Body of pancreas (tissue), 4 donors: ENCODE results near the gene COMP. TPM values are rescaled to one million over a fixed set of nuclear protein-coding genes. Genes with fewer than 3 reads are reported as not detected.

ENCODE experiments used
- ATAC-seq: fragments of 150-250 bp; one replicate; pipeline ENCODE4 v1.9.1; 2016
- DNase-seq, 4 donors: peaks; one replicate each; pipeline ENCODE4 v3.0.0-alpha.2; 2019
- H3K27ac ChIP-seq, 4 donors: fragments of 200-600 bp; sonication (generic); 1 replicate in 3 of 4; 2 replicates in 1 of 4; pipeline versions ENCODE4 v1.5.1 to v1.6.1; 2016 to 2019; ENCODE audit warnings: mild to moderate bottlenecking in 1 of 4, mixed read lengths in 1 of 4, moderate library complexity in 1 of 4
- H3K27me3 ChIP-seq, 2 donors: fragments of 200-600 bp; sonication (generic); one replicate each; pipeline ENCODE4 v1.6.0; 2016; ENCODE audit warnings: mild to moderate bottlenecking in 1 of 2
- H3K36me3 ChIP-seq, 2 donors: fragments of 200-600 bp; sonication (generic); replicated peaks in 1 of 2; 2 replicates each; pipeline ENCODE4 v1.5.1; 2016; ENCODE audit warnings: low read depth in 2 of 2; ENCODE audit not compliant: insufficient read depth in 1 of 2
- H3K4me1 ChIP-seq: fragments of 200-600 bp; sonication (generic); one replicate; pipeline ENCODE4 v1.6.0; 2016
- H3K4me3 ChIP-seq, 2 donors: fragments of 200-600 bp; sonication (generic); 1 replicate in 1 of 2; 2 replicates in 1 of 2; pipeline ENCODE4 v1.5.1; 2016 to 2019
- H3K9me3 ChIP-seq, 3 donors: fragments of 200-600 bp; sonication (generic); 1 replicate in 2 of 3; 2 replicates in 1 of 3; pipeline ENCODE4 v1.5.1; 2016
- POLR2A ChIP-seq, 3 donors: fragments of 450-650 bp; IDR thresholded peaks; one replicate each; pipeline ENCODE4 v1.6.1; 2016; ENCODE audit warnings: antibody characterized with exemption in 3 of 3, mild to moderate bottlenecking in 2 of 3
- WGBS, 2 donors: methylation state at CpG; one replicate each; pipeline ENCODE4 v1.1.5; 2017; 5-methylcytosine and 5-hydroxymethylcytosine counted together
- intact Hi-C: fragments of 100-400 bp; cut with DNase I; formaldehyde crosslinking; loops from one replicate; pipeline ENCODE4 v1.15.1; 2023
- total RNA-seq, 2 donors: library from RNA; depleted of rRNA; stranded (reverse); fragments of >200 nt; gene quantifications; one replicate each; pipeline ENCODE4 v1.1.0, GENCODE V29; 2016
- TF ChIP-seq, protein P1 (sequence below), 7 experiments: fragments of 450-650 bp in 4 of 7; fragments of 200-600 bp in 3 of 7; sonication (generic) in 3 of 7; IDR thresholded peaks; one replicate each; pipeline ENCODE4 v1.5.1; 2016 to 2019; ENCODE audit warnings: antibody characterized with exemption in 7 of 7

COMP gene
- total RNA-seq, 2 donors from 2014 or later, result 0.33 to 6.0 TPM

DNA sequence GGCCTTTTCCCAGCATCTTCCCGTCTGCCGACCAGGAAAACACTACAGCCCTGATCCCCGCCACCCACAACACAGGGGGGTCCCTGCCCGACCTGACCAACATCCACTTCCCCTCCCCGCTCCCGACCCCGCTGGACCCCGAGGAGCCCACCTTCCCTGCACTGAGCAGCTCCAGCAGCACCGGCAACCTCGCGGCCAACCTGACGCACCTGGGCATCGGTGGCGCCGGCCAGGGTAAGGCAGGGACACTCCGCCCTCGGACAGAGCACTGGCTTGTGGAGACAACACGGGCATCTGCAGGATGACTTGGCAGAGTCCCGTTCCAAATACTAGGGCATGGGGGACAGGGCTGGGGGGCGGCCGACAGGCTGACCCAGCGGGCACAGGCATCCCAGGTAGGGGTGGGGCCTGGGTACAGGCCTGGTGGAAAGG is 31.1 kb downstream of the COMP start:
- intact Hi-C loops, result no loop called here
- Histone ChIP-seq H3K36me3 (no peaks in the 10 kb centered on the region), H3K4me3 (no peak overlapping the region), H3K27me3 (no peaks in the 10 kb centered on the region), H3K9me3 (no peaks in the 10 kb centered on the region), H3K27ac (no peak overlapping the region), H3K4me1 (peaks cover 34% of the 10 kb centered on the region)
- WGBS, 2 donors, result 75 to 85% methylated on average over 9 to 22 of the region's 22 CpGs
- TF ChIP-seq, protein P1, sequence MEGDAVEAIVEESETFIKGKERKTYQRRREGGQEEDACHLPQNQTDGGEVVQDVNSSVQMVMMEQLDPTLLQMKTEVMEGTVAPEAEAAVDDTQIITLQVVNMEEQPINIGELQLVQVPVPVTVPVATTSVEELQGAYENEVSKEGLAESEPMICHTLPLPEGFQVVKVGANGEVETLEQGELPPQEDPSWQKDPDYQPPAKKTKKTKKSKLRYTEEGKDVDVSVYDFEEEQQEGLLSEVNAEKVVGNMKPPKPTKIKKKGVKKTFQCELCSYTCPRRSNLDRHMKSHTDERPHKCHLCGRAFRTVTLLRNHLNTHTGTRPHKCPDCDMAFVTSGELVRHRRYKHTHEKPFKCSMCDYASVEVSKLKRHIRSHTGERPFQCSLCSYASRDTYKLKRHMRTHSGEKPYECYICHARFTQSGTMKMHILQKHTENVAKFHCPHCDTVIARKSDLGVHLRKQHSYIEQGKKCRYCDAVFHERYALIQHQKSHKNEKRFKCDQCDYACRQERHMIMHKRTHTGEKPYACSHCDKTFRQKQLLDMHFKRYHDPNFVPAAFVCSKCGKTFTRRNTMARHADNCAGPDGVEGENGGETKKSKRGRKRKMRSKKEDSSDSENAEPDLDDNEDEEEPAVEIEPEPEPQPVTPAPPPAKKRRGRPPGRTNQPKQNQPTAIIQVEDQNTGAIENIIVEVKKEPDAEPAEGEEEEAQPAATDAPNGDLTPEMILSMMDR (IDR thresholded peaks at IDR 0.05), result no peak
- no peak for TF ChIP-seq POLR2A (IDR thresholded peaks at IDR 0.05)
- ATAC-seq (no peak), DNase-seq (no peak)

DNA sequence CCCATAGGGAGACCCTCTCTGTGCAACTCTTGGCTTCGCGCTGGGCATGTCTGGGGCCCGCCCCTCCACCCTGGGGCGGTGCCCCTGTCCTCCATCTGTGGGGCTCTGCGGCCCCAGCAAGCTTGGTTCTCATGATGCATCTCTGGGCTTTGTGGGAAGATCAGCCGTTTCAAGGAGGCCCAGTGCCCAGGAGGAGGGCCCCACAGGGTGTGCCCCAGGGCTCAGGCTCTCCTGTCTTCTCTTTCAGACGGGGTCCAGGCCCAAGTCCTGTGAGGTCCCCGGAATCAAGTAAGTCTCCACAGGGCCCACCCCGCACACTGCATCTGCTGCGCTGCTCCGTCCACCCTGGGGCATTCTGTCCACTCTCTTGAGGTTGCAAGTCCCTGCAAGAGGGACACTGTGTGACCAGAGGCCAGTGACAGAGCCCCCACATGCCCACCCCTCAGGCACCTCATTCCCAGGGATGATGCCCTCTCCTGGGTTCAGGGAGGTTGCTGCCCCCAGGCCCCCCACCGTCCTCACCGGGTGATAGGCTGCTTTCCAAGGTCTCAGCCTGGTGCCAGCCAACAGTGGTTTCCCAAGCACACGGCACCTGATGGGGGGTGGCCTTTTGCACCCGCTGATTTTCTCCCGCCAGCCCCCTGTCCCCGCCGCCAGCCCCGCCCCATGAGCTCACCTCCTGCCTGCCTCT is 31.7 kb downstream of the COMP start:
- H3K36me3 ChIP-seq, result no peaks in the 10 kb centered on the region
- DNase-seq (no peak), ATAC-seq (no peak)
- no peaks in the 10 kb centered on the region for H3K9me3 ChIP-seq
- WGBS, 2 donors, result 70 to 72% methylated on average over 5 to 18 of the region's 19 CpGs
- H3K4me3 ChIP-seq, result no peak overlapping the region
- H3K27me3 ChIP-seq, result no peaks in the 10 kb centered on the region
- no peak overlapping the region for H3K27ac ChIP-seq
- intact Hi-C loops, result no loop called here
- peaks cover 31% of the 10 kb centered on the region for H3K4me1 ChIP-seq
- TF ChIP-seq, protein P1 (IDR thresholded peaks at IDR 0.05), result no peak
- no peak for TF ChIP-seq POLR2A (IDR thresholded peaks at IDR 0.05)

DNA sequence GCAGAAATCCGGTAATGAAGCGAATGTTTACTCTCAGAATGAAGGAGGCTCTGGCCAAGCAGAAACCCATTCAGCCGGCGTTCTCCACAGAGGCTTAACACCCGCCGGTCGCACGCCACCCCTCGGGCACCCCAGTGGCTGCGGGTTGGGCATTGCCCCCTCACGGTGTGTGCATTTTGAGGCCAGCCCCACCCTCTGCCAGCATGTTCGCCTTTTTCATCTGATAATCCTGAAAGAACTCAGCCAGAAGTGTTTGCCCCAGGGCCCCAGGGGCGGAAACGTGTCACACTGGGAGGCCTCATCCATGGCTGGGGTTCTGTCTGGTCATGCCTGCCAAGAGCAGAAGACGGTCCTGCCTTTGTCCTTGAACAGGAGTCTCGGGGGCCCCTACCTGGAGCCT is 34.2 kb downstream of the COMP start:
- H3K27me3 ChIP-seq, result no peaks in the 10 kb centered on the region
- no peaks in the 10 kb centered on the region for H3K36me3 ChIP-seq
- peaks cover 5% of the 10 kb centered on the region for H3K4me1 ChIP-seq
- H3K27ac ChIP-seq, result no peak overlapping the region
- TF ChIP-seq, protein P1 (IDR thresholded peaks at IDR 0.05), result no peak
- TF ChIP-seq POLR2A (IDR thresholded peaks at IDR 0.05), result no peak
- H3K9me3 ChIP-seq, result no peaks in the 10 kb centered on the region
- DNase-seq (no peak), ATAC-seq (no peak)
- intact Hi-C loops, result no loop called here
- WGBS, 2 donors, result 85 to 88% methylated on average over 15 to 16 of the region's 16 CpGs
- no peak overlapping the region for H3K4me3 ChIP-seq

DNA sequence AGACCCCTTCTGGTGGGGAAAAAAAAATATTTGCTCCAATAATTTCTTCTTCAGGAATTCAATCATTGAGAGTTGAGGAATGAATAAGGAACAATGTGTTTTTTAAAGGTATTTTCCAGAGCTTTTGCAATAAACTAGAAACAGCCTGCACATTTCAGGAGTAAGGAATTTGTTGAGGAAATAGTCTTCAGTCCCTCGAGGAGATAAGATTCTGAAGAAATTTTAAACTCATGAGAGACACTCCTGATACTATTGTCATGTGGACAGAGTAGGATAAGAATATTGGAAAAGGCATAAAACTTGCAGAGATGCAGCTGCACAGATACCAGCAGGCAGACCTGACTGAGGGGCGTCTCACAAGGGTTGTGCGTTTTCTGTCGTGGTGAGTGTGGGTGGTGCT is 36.6 kb downstream of the COMP start:
- Histone ChIP-seq H3K9me3 (no peaks in the 10 kb centered on the region), H3K4me3 (no peak overlapping the region), H3K27me3 (no peaks in the 10 kb centered on the region), H3K27ac (no peak overlapping the region), H3K36me3 (no peaks in the 10 kb centered on the region), H3K4me1 (no peaks in the 10 kb centered on the region)
- intact Hi-C loops, result no loop called here
- ATAC-seq (no peak), DNase-seq (no peak)
- no peak for TF ChIP-seq POLR2A (IDR thresholded peaks at IDR 0.05)
- TF ChIP-seq, protein P1 (IDR thresholded peaks at IDR 0.05), result no peak
- WGBS, 2 donors, result 85 to 90% methylated on average over 4 of the region's 4 CpGs

DNA sequence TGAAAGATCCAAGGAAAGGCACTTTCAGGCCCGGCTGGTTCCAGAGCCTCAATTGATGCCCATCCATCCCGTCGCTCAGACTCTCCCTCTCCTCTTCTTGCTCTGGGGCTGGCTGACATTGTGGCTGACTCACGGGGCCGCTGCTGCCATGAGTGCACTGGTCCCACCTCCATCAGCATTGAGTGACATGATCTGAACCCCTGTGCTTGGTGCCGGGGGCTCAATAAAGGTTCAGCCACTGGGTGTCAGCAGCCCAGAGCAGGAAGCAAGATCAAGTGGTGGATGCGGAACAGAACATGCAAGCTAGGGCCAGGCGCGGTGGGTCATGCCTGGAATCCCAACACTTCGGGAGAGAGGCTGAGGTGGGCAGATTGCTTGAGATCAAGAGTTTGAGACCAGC is 39.5 kb downstream of the COMP start:
- intact Hi-C loops, result no loop called here
- no peaks in the 10 kb centered on the region for H3K27me3 ChIP-seq
- no peaks in the 10 kb centered on the region for H3K4me1 ChIP-seq
- no peak overlapping the region for H3K4me3 ChIP-seq
- H3K9me3 ChIP-seq, result no peaks in the 10 kb centered on the region
- 90 to 99% methylated on average over 6 to 9 of the region's 10 CpGs for WGBS, 2 donors
- ATAC-seq (no peak), DNase-seq (no peak)
- TF ChIP-seq, protein P1 (IDR thresholded peaks at IDR 0.05), result no peak
- no peak for TF ChIP-seq POLR2A (IDR thresholded peaks at IDR 0.05)
- no peak overlapping the region for H3K27ac ChIP-seq
- H3K36me3 ChIP-seq, result no peaks in the 10 kb centered on the region
